Ishikawa (cell line): ENCODE results near the gene BEND5.

Experiments used
- CEBPB ChIP-seq: IDR thresholded peaks from 2 replicates; pipeline ENCODE4 v1.6.1; 2012
- CREB1 ChIP-seq: IDR thresholded peaks from 2 replicates; pipeline ENCODE4 v1.6.1; 2012; ENCODE audit warnings: low read depth
- EGR1 ChIP-seq: IDR thresholded peaks from 2 replicates; pipeline ENCODE4 v1.6.1; 2012
- EP300 ChIP-seq: IDR thresholded peaks from 2 replicates; pipeline ENCODE4 v1.6.1; 2012; ENCODE audit warnings: borderline replicate concordance
- FOXM1 ChIP-seq: IDR thresholded peaks from 2 replicates; pipeline ENCODE4 v1.6.1; 2012; ENCODE audit warnings: low read depth, borderline replicate concordance
- NFIC ChIP-seq: IDR thresholded peaks from 2 replicates; pipeline ENCODE4 v1.6.1; 2012
- RAD21 ChIP-seq: IDR thresholded peaks from 2 replicates; pipeline ENCODE4 v1.6.1; 2012; ENCODE audit warnings: low read depth
- TAF1 ChIP-seq: IDR thresholded peaks from 2 replicates; pipeline ENCODE4 v1.6.1; 2012; ENCODE audit warnings: low read depth, mild to moderate bottlenecking
- TCF12 ChIP-seq: IDR thresholded peaks from 2 replicates; pipeline ENCODE4 v1.6.1; 2012; ENCODE audit warnings: low read depth
- TEAD4 ChIP-seq: IDR thresholded peaks from 2 replicates; pipeline ENCODE4 v1.6.1; 2012
- YY1 ChIP-seq: IDR thresholded peaks from 2 replicates; pipeline ENCODE4 v1.6.1; 2012; ENCODE audit warnings: low read depth
- ZBTB7A ChIP-seq: IDR thresholded peaks from 2 replicates; pipeline ENCODE4 v1.6.1; 2012; ENCODE audit warnings: low read depth
- TF ChIP-seq, protein P1 (sequence below): IDR thresholded peaks from 2 replicates; pipeline ENCODE4 v1.6.1; 2012
- TF ChIP-seq, protein P2 (sequence below): IDR thresholded peaks from 2 replicates; pipeline ENCODE4 v1.6.1; 2012; ENCODE audit warnings: low read depth, mild to moderate bottlenecking
- TF ChIP-seq, protein P3 (sequence below): IDR thresholded peaks from 2 replicates; pipeline ENCODE4 v1.6.1; 2012

The BEND5 gene

DNA sequence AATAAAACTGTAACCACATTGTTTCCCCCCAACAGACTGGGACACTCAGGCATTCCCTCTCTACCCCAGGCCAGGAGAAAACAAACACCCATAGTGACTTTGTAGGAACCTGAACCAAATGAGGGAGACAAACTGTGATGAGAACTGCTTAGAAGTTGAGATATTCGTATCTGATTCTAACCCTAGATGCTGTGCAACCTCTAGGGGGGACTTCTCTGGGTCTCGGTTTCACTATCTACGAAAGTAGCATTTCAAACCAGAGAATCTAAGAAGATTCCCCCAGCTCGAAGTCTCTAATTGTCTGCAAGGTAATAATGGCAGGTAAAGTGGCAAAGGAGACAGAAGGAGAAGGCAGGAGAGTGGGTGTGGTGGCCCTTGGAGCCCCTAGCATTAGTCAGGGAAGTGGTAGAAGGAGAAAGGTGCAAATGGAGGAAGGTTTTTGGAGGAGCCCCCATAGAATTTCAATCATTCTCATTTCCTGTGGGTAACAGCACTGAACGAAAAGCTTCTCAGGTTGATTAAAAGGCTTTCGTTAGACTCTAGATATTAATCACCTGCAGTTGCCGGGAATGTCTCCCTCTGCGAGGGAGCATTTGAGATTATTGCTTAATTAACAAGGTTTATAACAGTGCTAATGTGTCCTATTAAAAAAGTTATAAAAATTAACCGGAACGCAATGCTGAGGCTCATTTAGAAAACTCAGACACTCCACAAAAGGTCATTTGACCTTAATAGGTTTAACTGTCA, 46.4 kb downstream of the BEND5 start:
- no peak for TF ChIP-seq EGR1
- TF ChIP-seq NFIC = no peak
- TF ChIP-seq, protein P1, sequence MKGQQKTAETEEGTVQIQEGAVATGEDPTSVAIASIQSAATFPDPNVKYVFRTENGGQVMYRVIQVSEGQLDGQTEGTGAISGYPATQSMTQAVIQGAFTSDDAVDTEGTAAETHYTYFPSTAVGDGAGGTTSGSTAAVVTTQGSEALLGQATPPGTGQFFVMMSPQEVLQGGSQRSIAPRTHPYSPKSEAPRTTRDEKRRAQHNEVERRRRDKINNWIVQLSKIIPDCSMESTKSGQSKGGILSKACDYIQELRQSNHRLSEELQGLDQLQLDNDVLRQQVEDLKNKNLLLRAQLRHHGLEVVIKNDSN = no peak
- no peak for TF ChIP-seq FOXM1

- TF ChIP-seq ZBTB7A = no peak
- no peak for TF ChIP-seq CEBPB
- TF ChIP-seq TEAD4 = no peak
- no peak for TF ChIP-seq FOXM1
- TF ChIP-seq, protein P2, sequence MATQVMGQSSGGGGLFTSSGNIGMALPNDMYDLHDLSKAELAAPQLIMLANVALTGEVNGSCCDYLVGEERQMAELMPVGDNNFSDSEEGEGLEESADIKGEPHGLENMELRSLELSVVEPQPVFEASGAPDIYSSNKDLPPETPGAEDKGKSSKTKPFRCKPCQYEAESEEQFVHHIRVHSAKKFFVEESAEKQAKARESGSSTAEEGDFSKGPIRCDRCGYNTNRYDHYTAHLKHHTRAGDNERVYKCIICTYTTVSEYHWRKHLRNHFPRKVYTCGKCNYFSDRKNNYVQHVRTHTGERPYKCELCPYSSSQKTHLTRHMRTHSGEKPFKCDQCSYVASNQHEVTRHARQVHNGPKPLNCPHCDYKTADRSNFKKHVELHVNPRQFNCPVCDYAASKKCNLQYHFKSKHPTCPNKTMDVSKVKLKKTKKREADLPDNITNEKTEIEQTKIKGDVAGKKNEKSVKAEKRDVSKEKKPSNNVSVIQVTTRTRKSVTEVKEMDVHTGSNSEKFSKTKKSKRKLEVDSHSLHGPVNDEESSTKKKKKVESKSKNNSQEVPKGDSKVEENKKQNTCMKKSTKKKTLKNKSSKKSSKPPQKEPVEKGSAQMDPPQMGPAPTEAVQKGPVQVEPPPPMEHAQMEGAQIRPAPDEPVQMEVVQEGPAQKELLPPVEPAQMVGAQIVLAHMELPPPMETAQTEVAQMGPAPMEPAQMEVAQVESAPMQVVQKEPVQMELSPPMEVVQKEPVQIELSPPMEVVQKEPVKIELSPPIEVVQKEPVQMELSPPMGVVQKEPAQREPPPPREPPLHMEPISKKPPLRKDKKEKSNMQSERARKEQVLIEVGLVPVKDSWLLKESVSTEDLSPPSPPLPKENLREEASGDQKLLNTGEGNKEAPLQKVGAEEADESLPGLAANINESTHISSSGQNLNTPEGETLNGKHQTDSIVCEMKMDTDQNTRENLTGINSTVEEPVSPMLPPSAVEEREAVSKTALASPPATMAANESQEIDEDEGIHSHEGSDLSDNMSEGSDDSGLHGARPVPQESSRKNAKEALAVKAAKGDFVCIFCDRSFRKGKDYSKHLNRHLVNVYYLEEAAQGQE = no peak
These were observed 48.1 kb downstream of the BEND5 start for GRCh38 chr1:48728584-48728983.

GRCh38 chr1:48726557-48727215, 50.0 kb downstream of the BEND5 start:
- TF ChIP-seq TCF12 (no peak), EP300 (no peak), TEAD4 (no peak), NFIC (no peak), CEBPB (no peak), CREB1 (no peak)

DNA sequence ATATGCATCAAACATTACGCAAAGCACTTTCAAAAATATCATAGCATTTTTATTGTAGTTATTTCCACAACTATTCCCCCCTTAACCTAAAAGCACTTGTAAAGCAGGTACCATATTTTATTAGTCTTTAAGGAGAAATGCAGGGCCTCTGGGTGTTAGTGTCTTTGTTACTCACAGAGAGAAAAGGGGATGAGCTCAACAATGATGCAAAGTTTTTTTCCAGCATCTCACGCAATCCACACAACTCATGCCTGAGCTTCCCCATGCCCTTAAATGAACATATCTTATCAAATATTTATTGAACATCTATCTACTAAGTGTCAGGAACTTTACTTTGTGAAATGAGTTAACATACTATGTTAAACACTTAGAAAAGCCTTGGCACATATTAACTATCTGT, 50.6 kb downstream of the BEND5 start:
- TF ChIP-seq CEBPB (no peak), FOXM1 (no peak), CREB1 (no peak), RAD21 (no peak), TEAD4 (no peak), YY1 (no peak), NFIC (no peak), ZBTB7A (no peak), EGR1 (no peak), TCF12 (no peak), TAF1 (no peak), EP300 (no peak)
- TF ChIP-seq, protein P1 = no peak
- TF ChIP-seq, protein P3, sequence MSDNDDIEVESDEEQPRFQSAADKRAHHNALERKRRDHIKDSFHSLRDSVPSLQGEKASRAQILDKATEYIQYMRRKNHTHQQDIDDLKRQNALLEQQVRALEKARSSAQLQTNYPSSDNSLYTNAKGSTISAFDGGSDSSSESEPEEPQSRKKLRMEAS = no peak
- TF ChIP-seq, protein P2 = no peak

- TF ChIP-seq CREB1 = no peak
- TF ChIP-seq, protein P1 = no peak
- no peak for TF ChIP-seq EP300
- TF ChIP-seq TCF12 = no peak
- TF ChIP-seq CEBPB = no peak
- no peak for TF ChIP-seq FOXM1
- TF ChIP-seq YY1 = no peak
These were observed 51.2 kb downstream of the BEND5 start for GRCh38 chr1:48725341-48726046.

- TF ChIP-seq, protein P2 = no peak
- TF ChIP-seq RAD21 = no peak
- TF ChIP-seq CEBPB = no peak
- no peak for TF ChIP-seq TCF12
- no peak for TF ChIP-seq FOXM1
- TF ChIP-seq, protein P1 = no peak
- TF ChIP-seq TAF1 = no peak
- TF ChIP-seq EP300 = no peak
- no peak for TF ChIP-seq YY1
- no peak for TF ChIP-seq NFIC
- TF ChIP-seq, protein P3 = no peak
- TF ChIP-seq TEAD4 = no peak
- TF ChIP-seq EGR1 = no peak
These were observed 55.8 kb downstream of the BEND5 start for GRCh38 chr1:48720929-48721328.
